ENCODE results near the gene PPP4C. TPM values are rescaled to one million over a fixed set of nuclear protein-coding genes. Genes with fewer than 3 reads are reported as not detected.

Gene PPP4C
- total RNA-seq, 1 donor from 2014 or later: 68.9 TPM

DNA sequence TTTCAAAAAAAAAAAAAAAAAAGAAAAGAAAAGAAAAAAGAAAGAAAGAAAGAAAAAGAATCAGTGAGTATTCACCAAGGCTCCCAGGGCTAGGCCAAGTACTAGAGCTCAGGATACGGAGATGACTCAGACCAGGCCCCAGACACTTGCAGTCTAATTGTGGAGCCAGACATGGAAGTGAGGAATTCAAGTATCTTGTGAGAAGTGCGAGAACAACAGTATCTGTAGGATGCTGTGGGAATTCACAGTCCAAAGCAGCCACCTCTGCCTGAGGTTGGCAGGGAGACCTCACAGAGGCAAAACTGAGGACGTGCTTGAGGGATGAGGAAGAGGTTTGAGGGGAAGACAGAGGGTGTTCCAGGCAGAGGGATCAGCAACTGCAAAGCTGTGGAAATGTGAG is 24.3 kb upstream of the PPP4C start:
- Histone ChIP-seq H3K4me1 (peaks cover 15% of the 10 kb centered on the region), H3K27ac (no peak overlapping the region), H3K36me3 (no peaks in the 10 kb centered on the region), H3K9me3 (no peaks in the 10 kb centered on the region), H3K27me3 (ENCODE audit: low read depth) (no peaks in the 10 kb centered on the region), H3K4me3 (no peak overlapping the region)
- intact Hi-C loops (cut with DNase I): no loop called here
- ATAC-seq: no peak
- TF ChIP-seq, protein P1, sequence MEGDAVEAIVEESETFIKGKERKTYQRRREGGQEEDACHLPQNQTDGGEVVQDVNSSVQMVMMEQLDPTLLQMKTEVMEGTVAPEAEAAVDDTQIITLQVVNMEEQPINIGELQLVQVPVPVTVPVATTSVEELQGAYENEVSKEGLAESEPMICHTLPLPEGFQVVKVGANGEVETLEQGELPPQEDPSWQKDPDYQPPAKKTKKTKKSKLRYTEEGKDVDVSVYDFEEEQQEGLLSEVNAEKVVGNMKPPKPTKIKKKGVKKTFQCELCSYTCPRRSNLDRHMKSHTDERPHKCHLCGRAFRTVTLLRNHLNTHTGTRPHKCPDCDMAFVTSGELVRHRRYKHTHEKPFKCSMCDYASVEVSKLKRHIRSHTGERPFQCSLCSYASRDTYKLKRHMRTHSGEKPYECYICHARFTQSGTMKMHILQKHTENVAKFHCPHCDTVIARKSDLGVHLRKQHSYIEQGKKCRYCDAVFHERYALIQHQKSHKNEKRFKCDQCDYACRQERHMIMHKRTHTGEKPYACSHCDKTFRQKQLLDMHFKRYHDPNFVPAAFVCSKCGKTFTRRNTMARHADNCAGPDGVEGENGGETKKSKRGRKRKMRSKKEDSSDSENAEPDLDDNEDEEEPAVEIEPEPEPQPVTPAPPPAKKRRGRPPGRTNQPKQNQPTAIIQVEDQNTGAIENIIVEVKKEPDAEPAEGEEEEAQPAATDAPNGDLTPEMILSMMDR (IDR thresholded peaks at IDR 0.05): no peak
- DNase-seq: no peak

DNA sequence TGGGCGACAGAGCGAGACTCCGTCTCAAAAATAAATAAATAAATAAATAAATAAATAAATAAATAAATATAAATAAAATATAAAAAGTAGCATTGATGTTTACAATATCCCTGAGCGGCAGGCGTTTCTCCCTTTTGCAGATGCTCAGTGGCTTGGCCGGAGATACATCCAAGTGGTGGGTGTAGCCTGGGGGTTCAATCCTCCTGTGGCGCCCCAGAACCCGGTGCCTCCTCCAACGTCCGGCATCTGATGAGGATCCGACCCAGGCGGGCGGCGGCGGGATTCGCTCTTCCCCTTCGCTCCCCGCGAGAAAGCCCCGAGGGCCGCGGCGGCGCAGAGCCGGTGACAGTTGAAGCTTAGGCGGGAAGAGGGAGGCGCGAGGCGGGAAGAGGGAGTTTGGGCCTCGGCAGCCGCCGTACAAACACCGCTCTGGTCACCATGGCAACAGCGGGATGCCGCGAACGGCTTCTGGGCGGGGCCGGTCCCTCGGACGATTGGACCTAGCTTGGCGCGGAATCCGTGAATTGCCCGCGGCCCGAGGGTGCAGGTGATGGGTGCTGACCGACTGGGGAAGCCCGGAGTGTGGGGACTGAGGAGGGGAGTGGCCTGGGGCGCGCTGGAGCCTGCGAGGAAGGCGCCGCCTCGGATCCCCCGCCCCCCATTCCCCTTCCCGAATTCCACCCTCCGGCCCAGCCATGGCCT is 23.0 kb upstream of the PPP4C start:
- Histone ChIP-seq H3K9me3 (no peaks in the 10 kb centered on the region), H3K4me3 (peak overlapping the region; percentile 95), H3K4me1 (peaks cover 15% of the 10 kb centered on the region), H3K27me3 (ENCODE audit: low read depth) (no peaks in the 10 kb centered on the region), H3K27ac (peak overlapping the region; percentile 53), H3K36me3 (no peaks in the 10 kb centered on the region)
- intact Hi-C loops (cut with DNase I): no loop called here
- peak; percentile 95 to 96 for ATAC-seq
- peak; percentile 97 for DNase-seq
- TF ChIP-seq, protein P1 (IDR thresholded peaks at IDR 0.05): no peak

DNA sequence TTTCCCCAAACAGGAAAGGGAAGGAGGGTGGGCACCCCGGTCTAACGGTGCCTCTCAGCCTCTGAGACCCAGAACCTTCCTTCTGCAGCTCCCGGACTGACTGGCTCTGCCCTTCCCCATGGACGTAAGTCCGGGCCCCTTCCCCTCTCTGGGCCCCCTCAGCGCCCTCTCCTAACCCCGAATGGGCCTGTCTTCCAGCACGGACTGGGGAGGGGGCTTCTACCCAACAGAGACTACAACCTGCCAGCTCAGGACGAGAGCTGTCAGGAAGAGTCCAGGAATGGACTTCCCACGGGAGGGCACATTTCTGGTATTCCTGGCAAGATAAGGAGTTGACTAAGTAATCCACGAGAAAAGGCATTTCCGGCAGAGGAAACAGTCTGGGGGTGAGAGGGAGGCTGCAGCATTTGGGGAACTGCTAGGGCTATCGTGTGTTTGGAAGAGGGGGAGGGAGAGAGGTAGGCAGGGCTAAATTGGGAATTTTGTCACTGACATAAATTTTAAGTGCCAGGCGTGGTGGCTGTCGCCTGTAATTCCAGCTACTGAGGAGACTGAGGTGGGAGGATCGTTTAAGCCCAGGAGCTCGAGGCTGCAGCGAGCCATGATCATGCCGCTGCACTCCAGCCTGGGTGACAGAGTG is 22.3 kb upstream of the PPP4C start:
- intact Hi-C loops (cut with DNase I): no loop called here
- peak; percentile 27 to 31 for ATAC-seq
- Histone ChIP-seq H3K4me3 (peak overlapping the region; percentile 95), H3K9me3 (no peaks in the 10 kb centered on the region), H3K4me1 (peaks cover 15% of the 10 kb centered on the region), H3K27me3 (ENCODE audit: low read depth) (no peaks in the 10 kb centered on the region), H3K27ac (peak overlapping the region; percentile 53), H3K36me3 (no peaks in the 10 kb centered on the region)
- TF ChIP-seq, protein P1 (IDR thresholded peaks at IDR 0.05): no peak
- DNase-seq: no peak

DNA sequence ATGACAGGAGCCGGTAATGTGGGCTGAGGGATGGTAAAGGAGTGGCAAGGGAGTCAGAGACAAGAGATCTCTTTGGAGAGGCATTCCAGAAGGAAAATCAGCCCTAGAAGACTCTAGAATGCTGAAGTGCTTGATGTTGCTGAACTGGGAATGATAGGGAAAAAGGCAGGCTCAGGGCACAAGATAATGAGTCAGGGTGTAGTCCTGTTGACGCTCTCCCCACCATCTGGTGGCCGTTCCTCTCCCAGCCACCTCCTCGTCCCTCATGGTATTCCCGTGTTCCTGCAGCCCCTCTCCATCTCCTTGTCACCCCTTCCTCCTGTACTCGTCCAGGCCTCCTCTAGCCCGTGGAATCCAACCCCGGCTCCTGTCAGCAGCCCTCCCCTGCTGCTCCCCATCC is 21.3 kb upstream of the PPP4C start:
- Histone ChIP-seq H3K36me3 (no peaks in the 10 kb centered on the region), H3K27ac (no peak overlapping the region), H3K4me3 (no peak overlapping the region), H3K9me3 (no peaks in the 10 kb centered on the region), H3K27me3 (ENCODE audit: low read depth) (no peaks in the 10 kb centered on the region), H3K4me1 (peaks cover 15% of the 10 kb centered on the region)
- DNase-seq (no peak), ATAC-seq (no peak)
- TF ChIP-seq, protein P1 (IDR thresholded peaks at IDR 0.05): no peak
- intact Hi-C loops (cut with DNase I): no loop called here

DNA sequence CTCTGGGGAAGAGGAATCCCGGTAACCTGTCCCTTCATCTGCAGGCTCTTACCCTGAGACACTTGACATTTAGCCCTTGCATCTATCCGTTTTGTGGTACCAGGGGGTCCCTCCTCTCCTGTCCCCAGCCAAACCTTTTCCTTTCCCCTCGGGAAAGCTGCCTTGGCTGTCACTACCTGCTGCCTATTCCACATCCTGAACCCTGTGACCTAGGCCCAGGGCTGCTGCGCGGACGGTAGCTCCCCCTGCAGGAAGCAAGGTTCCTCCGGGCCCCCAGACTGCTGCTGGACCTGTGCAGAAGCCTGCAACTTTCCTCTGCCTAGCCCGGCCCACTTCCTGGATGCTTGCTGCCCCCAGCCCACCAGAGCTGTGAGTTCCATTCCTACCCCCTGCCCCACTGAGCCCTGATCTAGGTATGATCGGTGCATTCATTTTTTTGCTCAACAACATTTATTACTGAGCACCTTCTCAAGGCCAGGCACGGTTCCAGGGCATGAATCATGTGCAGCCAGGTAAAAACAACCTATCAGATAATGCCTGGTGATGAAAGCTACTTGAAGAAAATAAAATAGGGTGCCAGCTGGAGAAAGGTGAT is 20.7 kb upstream of the PPP4C start:
- TF ChIP-seq, protein P1 (IDR thresholded peaks at IDR 0.05): peak; percentile 43
- intact Hi-C loops (cut with DNase I): no loop called here
- H3K4me3 ChIP-seq: no peak overlapping the region
- no peaks in the 10 kb centered on the region for H3K36me3 ChIP-seq
- peaks cover 15% of the 10 kb centered on the region for H3K4me1 ChIP-seq
- ATAC-seq: peak; percentile 25 to 58
- H3K27ac ChIP-seq: no peak overlapping the region
- H3K27me3 ChIP-seq (ENCODE audit: low read depth): no peaks in the 10 kb centered on the region
- no peaks in the 10 kb centered on the region for H3K9me3 ChIP-seq
- peak; percentile 56 for DNase-seq
